Common myeloid progenitor, CD34-positive (primary cell): ENCODE measurements around the gene RIN3.
"Not testable (repeated sequence)": the region's sequence is repeated elsewhere in the genome, so short reads cannot be mapped to it uniquely, and the experiment has no call there.

Experiments used
- CTCF ChIA-PET: fragments of 350-600 bp; sonication (Branson Sonifier 250); formaldehyde crosslinking; loops from one replicate; lab custom pipeline; 2021; ENCODE audit warnings: antibody characterized with exemption; lab: Charles Lee
- POLR2A ChIA-PET: fragments of 350-600 bp; sonication (Branson Sonifier 250); formaldehyde crosslinking; loops from one replicate; lab custom pipeline; 2021; ENCODE audit warnings: antibody characterized with exemption; lab: Charles Lee
- DNase-seq, 3 donors: peaks; one replicate each; pipeline versions ENCODE4 v3.0.0 to v3.0.0-alpha.2; 2013
- H3K27ac ChIP-seq, 2 experiments: 1 replicate in 1 of 2; 2 replicates in 1 of 2; pipeline ENCODE4 v1.7.0; 2013; ENCODE audit warnings: inconsistent platforms in 2 of 2, low read length in 2 of 2, mild to moderate bottlenecking in 2 of 2, low read depth in 1 of 2, moderate library complexity in 1 of 2; ENCODE audit not compliant: severe bottlenecking in 2 of 2, insufficient read depth in 1 of 2, poor library complexity in 1 of 2
- H3K27me3 ChIP-seq, 5 experiments: replicated peaks in 2 of 5; 1 replicate in 3 of 5; 2 replicates in 2 of 5; pipeline versions ENCODE4 v1.6.1 to v1.7.0; 2013; ENCODE audit warnings: low read length in 4 of 5, mild to moderate bottlenecking in 2 of 5, moderate library complexity in 2 of 5, inconsistent platforms in 1 of 5; ENCODE audit not compliant: insufficient read depth in 5 of 5, control insufficient read depth in 4 of 5
- H3K36me3 ChIP-seq, 4 experiments: 1 replicate in 2 of 4; 2 replicates in 2 of 4; pipeline versions ENCODE4 v1.6.1 to v1.7.0; 2013; ENCODE audit warnings: low read length in 3 of 4, control low read depth in 1 of 4, mild to moderate bottlenecking in 1 of 4; ENCODE audit not compliant: control insufficient read depth in 4 of 4, insufficient read depth in 4 of 4
- H3K4me1 ChIP-seq, 4 experiments: 1 replicate in 3 of 4; 2 replicates in 1 of 4; pipeline versions ENCODE4 v1.6.1 to v1.7.1; 2013; ENCODE audit warnings: low read length in 3 of 4, mild to moderate bottlenecking in 3 of 4, control low read depth in 1 of 4, inconsistent platforms in 1 of 4, moderate library complexity in 1 of 4; ENCODE audit not compliant: control insufficient read depth in 4 of 4, insufficient read depth in 4 of 4; ENCODE audit errors: control extremely low read depth in 1 of 4
- H3K4me3 ChIP-seq, 7 experiments: 1 replicate in 4 of 7; 2 replicates in 3 of 7; pipeline versions ENCODE4 v1.5.1 to v1.7.0; 2013; ENCODE audit warnings: mild to moderate bottlenecking in 7 of 7, low read length in 6 of 7, moderate library complexity in 6 of 7, inconsistent platforms in 2 of 7, low read depth in 2 of 7, control low read depth in 1 of 7; ENCODE audit not compliant: insufficient read depth in 4 of 7, control insufficient read depth in 1 of 7; ENCODE audit errors: extremely low read depth in 1 of 7
- H3K9me3 ChIP-seq, 5 experiments: 1 replicate in 4 of 5; 2 replicates in 1 of 5; pipeline versions ENCODE4 v1.6.1 to v1.7.1; 2013; ENCODE audit warnings: low read length in 4 of 5, mild to moderate bottlenecking in 2 of 5, inconsistent platforms in 1 of 5, low read depth in 1 of 5, moderate library complexity in 1 of 5; ENCODE audit not compliant: control insufficient read depth in 4 of 5, insufficient read depth in 2 of 5; ENCODE audit errors: control extremely low read depth in 1 of 5
- WGBS: methylation state at CpG from one replicate; pipeline ENCODE4 v1.1.5; 2013; ENCODE audit not compliant: insufficient coverage; 5-methylcytosine and 5-hydroxymethylcytosine counted together

RIN3 gene

DNA sequence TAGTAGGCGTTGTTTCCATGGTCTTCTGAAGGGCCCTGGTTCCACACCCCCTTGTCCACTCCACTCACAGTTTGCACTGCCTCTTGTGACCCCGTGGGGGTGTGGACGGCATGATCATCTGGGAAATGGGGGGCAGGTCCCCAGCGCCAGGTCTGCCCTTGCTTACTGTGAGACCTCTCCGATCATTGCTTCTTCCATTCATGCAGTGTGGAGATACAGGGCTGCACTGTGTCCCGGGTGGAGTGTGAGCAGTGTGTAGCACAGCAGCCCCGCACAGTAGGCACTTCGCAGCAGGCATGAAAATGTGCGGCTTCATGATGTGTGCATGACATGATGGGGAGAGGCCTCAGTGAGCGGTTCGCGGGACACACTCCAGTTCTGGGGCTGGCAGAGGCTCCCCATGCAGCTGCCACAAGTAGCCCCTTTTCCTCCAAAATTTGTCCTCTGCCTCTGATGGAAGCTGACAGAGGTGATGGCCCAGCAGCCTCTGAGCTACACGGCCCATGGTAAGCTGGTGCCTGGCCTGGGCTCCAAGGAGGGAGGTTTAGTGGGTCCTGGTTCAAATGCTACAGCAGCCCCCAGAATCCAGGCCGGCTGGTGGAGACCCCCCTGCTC is 15.0 kb downstream of the RIN3 start:
- Histone ChIP-seq H3K27ac (no peak overlapping the region), H3K36me3 (no peaks in the 10 kb centered on the region), H3K9me3 (no peaks in the 10 kb centered on the region), H3K4me3 (no peak overlapping the region), H3K4me1 (peaks cover 6 to 76% (median 49%) of the 10 kb centered on the region in 4 experiments), H3K27me3 (no peaks in the 10 kb centered on the region)
- POLR2A ChIA-PET = no interaction called here
- 96% methylated on average over 13 of the region's 14 CpGs for WGBS
- CTCF ChIA-PET = interaction anchor here (1.1 kb wide), 1 partner anchor 12 kb away, joined by 3 read pairs; no protein-coding TSS in a partner anchor
- DNase-seq = no peak

DNA sequence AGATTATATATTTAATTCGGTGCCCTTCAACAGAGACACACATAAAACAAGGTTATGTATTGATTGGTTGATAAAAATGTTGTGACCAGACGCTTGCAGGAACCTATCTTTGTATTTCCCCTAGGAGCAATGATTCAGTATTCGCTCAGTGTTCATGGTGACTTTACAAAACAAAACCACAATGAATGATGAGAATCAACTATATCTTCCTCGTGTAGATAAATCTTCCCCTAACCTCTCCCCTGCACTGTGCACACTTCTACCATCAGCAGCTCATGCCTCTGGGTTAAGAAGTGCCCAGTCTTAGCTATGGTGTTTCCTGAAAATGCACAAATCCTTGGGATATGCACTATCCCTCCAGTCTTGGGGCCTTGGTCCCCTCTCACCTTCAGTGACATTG is 16.3 kb downstream of the RIN3 start:
- H3K27ac ChIP-seq = no peak overlapping the region
- POLR2A ChIA-PET = no interaction called here
- WGBS = 29% methylated on average over 1 of the region's 4 CpGs

DNA sequence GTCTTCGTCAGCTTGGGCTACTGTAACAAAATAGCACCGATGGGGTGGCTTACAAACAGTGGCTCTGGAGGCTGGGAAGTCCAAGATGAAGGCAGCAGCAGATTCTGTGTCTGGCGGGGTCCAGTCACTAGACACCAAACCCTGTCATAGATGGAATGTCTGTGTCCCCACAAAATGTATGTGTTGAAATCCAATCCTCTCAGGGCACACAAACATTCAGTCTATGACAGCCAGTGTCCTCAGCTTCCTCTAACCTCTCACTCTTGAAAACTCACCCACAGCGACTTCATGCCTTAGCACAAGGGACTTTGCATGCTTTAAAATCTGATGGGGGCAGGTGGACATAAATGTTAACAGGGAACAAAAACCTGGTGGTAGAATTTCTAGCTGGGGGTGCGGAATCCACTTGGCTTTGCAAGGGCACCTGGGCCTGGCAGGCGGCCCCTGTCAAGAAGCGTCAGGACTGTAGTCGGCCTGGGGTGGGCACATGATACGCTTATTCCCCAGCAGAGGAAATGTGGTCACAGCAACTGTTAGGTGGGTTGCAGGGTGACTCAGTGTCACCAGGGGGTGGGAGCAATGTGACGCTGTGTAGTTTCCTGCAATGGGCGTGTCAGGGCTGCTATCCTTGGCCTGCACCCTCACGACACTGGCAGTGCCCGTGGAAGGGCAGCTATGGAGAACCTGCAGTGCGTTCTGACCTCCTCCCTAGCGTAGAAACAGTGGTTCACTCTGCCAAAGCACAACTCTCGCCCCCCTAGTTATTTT is 17.7 kb downstream of the RIN3 start:
- no peaks in the 10 kb centered on the region for H3K27me3 ChIP-seq
- H3K36me3 ChIP-seq = no peaks in the 10 kb centered on the region
- H3K9me3 ChIP-seq = no peaks in the 10 kb centered on the region
- H3K4me3 ChIP-seq = peak overlapping the region in 1 of 7 experiments; percentile 20
- H3K27ac ChIP-seq = peak overlapping the region; percentile 44 to 46
- DNase-seq = peak; percentile 84 to 97 (median 96)
- ChIA-PET POLR2A (no interaction called here), CTCF (interaction anchor here (0.9 to 1.0 kb wide), 2 partner anchors 53 to 64 kb away, joined by 3 to 4 read pairs; no protein-coding TSS in a partner anchor)
- H3K4me1 ChIP-seq = peaks cover 6 to 68% (median 31%) of the 10 kb centered on the region in 4 experiments
- WGBS = 55% methylated on average over 14 of the region's 16 CpGs

More for the DNA sequence above, 16.3 kb downstream of the RIN3 start:
- no peaks in the 10 kb centered on the region for H3K36me3 ChIP-seq
- peaks cover 6 to 67% (median 39%) of the 10 kb centered on the region in 4 experiments for H3K4me1 ChIP-seq
- H3K9me3 ChIP-seq = no peaks in the 10 kb centered on the region
- peak in 2 of 3 donors; percentile 60 to 70 for DNase-seq
- no peaks in the 10 kb centered on the region for H3K27me3 ChIP-seq
- CTCF ChIA-PET = no interaction called here
- H3K4me3 ChIP-seq = no peak overlapping the region

DNA sequence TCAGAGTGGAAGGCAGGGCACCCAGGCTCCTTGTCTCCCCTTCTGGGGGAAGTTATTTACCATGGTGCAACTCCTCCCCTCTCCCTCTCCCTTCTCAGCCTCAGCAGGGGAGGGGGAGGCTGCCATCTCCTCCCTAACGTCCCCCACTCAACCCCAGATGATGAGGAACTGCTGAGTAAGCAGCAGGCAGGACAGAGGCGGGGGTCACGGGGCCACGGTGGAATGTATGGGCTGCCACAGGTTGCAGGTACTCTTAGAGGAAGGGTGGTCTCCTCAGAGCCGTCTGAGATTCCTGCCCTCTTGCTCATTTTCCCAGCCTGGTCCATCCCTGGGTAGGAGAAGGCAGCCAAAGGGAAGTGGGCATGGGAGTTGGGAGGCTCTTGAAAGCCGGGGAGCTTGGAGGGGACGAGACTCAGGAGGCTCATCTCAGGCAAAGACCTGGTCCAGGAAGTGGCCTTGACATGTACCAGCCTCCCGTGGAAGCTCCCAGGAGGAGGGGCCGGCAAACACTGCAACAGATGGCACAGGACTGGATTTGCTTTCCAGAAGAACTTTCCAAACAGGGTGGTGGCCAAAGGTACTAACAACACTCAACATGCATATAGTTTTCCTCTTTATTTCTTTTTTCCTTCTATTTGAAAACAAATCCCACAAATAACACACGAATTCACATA is 19.0 kb downstream of the RIN3 start:
- no peak overlapping the region for H3K27ac ChIP-seq
- ChIA-PET POLR2A (no interaction called here), CTCF (interaction anchor here (0.6 to 1.1 kb wide), 2 partner anchors 100 to 221 kb away, joined by 3 to 4 read pairs; no protein-coding TSS in a partner anchor)
- no peaks in the 10 kb centered on the region for H3K9me3 ChIP-seq
- no peak overlapping the region for H3K4me3 ChIP-seq
- H3K27me3 ChIP-seq = no peaks in the 10 kb centered on the region
- peaks cover 6 to 69% (median 31%) of the 10 kb centered on the region in 4 experiments for H3K4me1 ChIP-seq
- WGBS = 52% methylated on average over 8 of the region's 10 CpGs
- no peaks in the 10 kb centered on the region for H3K36me3 ChIP-seq
- peak in 1 of 3 donors; percentile 50 for DNase-seq

DNA sequence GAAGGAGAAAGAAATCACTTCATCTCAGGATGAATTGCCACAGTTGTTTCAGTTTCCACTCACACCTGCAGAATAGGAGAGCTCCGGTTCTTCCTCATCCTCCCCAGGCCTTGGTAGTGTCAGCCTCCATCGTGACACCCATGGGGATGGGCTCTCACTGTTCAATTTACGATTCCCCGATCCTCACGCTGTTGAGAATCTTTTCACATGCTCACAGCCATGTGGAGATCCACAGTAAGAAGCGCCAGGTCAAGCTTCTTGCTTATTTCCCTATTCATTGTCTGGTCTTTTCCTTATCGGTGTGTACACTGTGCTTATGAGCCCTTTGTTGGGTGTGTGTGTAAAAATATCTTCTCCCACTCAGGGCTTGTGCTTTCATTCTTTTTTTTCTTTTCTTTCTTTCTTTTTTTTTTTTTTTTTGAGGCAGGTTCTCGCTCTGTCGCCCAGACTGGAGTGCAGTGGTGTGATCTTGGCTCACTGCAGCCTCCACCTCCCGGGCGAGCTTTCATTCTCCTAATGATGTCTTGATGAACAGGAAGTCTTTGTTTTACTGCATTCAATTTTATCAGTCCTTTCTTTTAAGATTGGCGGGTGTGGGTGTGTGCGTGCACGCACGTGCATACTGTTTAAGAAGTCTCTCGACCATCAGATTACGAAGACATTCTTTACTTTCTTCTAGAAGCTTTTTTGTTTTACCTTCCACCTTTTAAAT is 21.5 kb downstream of the RIN3 start:
- no peaks in the 10 kb centered on the region for H3K27me3 ChIP-seq
- no peak overlapping the region for H3K27ac ChIP-seq
- no peak overlapping the region for H3K4me3 ChIP-seq
- ChIA-PET CTCF (interaction anchor here (0.9 to 2.0 kb wide), 4 partner anchors 11 to 156 kb away, joined by 3 to 4 read pairs (median 3); no protein-coding TSS in a partner anchor), POLR2A (interaction anchor here (0.6 to 1.1 kb wide), 2 partner anchors 12 to 830 kb away, joined by 4 to 5 read pairs; no protein-coding TSS in a partner anchor)
- no peaks in the 10 kb centered on the region for H3K9me3 ChIP-seq
- H3K36me3 ChIP-seq = no peaks in the 10 kb centered on the region
- H3K4me1 ChIP-seq = peaks cover 8 to 72% (median 42%) of the 10 kb centered on the region in 4 experiments
- peak in 1 of 3 donors; percentile 39 for DNase-seq
- 98% methylated on average over 10 of the region's 17 CpGs for WGBS

DNA sequence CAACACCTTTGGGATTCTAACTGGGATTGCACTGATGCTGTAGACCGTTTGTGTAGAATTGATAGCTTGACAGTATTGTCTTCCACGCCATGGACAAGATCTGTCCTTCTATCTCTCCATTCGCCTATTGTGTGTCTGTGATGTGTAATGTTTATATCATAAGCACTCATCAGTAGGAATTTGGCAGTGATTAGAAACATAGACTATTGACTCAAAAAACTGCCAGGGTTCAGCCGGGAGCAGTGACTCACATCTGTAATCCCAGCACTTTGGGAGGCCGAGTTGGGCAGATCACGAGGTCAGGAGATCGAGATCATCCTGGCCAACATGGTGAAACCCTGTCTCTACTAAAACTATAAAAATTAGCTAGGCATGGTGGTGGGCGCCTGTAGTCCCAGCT is 22.6 kb downstream of the RIN3 start:
- CTCF ChIA-PET = interaction anchor here (2.0 kb wide), 1 partner anchor 154 kb away, joined by 4 read pairs; no protein-coding TSS in a partner anchor
- POLR2A ChIA-PET = interaction anchor here (0.6 kb wide), 1 partner anchor 23 kb away, joined by 3 read pairs; no protein-coding TSS in a partner anchor
- DNase-seq = not testable (repeated sequence)

More for the DNA sequence above, 22.6 kb downstream of the RIN3 start:
- not testable (repeated sequence) for H3K27ac ChIP-seq, H3K27me3 ChIP-seq, H3K4me3 ChIP-seq, H3K36me3 ChIP-seq, H3K9me3 ChIP-seq
- peaks cover 6 to 71% (median 40%) of the 10 kb centered on the region in 4 experiments for H3K4me1 ChIP-seq
- 91% methylated on average over 5 of the region's 8 CpGs for WGBS
